HG02970 (cell line): ENCODE measurements around the gene CXCR1.
"Not testable (repeated sequence)": the region's sequence is repeated elsewhere in the genome, so short reads cannot be mapped to it uniquely, and the experiment has no call there.

Source experiments
- ATAC-seq: cut with Tn5 transposase; IDR thresholded peaks from one replicate; pipeline ENCODE4 v1.9.1; 2021; ENCODE audit warnings: mild to moderate bottlenecking, moderate library complexity, moderate number of reproducible peaks; ENCODE audit not compliant: unreplicated experiment, low FRiP score

The CXCR1 gene

GRCh38 chr2:218121789-218122188 lies 45.0 kb downstream of the CXCR1 start:
- not testable (repeated sequence) for ATAC-seq
